ENCODE data around the gene NFIB. TPM values are rescaled to one million over a fixed set of nuclear protein-coding genes. Genes with fewer than 3 reads are reported as not detected.

NFIB gene
- total and polyA plus RNA-seq, 2 of the 4 experiments (the other 2 are of a cell fraction) = 1.4 to 2.0 TPM

DNA sequence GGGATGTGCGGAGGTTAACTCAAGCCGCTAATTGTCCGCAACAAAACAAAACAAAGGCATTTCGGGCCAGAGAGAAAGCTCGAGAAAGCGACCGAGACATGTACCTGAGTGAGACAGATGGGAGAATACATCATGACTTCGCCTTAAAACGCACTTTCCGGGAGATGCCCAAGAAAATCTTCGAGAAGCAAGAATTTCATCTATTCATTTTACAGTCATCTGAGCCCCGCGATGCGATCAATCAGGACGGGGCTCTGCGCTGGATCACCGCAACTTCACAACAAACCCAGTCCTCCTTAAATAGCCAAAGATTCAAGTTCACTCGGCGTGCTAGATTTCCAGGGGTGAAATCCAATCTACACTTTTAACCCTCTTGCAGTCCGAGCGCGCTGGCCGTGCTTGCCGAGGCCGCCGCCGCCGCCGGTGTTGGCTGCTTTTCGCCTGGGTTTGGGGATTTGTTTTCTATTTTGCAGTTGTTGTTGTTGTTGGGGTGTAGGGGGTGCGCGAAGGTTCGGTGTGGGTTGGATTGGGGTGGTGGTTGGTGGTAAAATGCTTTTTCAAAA is 482 bp downstream of the NFIB start:
- ChIA-PET CTCF (no interaction called here), POLR2A (ENCODE audit: unreplicated experiment) (no interaction called here)
- peak overlapping the region; percentile 30 for H3K4me3 ChIP-seq (ENCODE audit: insufficient read depth, low read depth, low read length)
- H3K4ac ChIP-seq (ENCODE audit: low read depth, low read length) = no peak overlapping the region
- H3K9me3 ChIP-seq (ENCODE audit: control insufficient read depth, insufficient read depth, low read length) = no peaks in the 10 kb centered on the region
- BruUV-seq (replicated peaks) = no TSS peak
- H4K5ac ChIP-seq (ENCODE audit: low read depth, low read length) = no peak overlapping the region
- peak overlapping the region; percentile 61 for H2AFZ ChIP-seq (replicated peaks; ENCODE audit: low read length, poor library complexity)
- DNase-seq = peak; percentile 31
- peak overlapping the region; percentile 50 for H3K9ac ChIP-seq (ENCODE audit: low read depth, low read length)
- H3K79me1 ChIP-seq (ENCODE audit: low read depth in 1 of 2, low read length in 2 of 2) = no peaks in the 10 kb centered on the region
- no peak overlapping the region for H2BK20ac ChIP-seq (ENCODE audit: low read depth, low read length)
- H4K20me1 ChIP-seq (ENCODE audit: insufficient read depth, low read length) = no peaks in the 10 kb centered on the region
- peak; percentile 6 for ATAC-seq (ENCODE audit: low read depth)
- H3K14ac ChIP-seq (replicated peaks; ENCODE audit: low read depth, low read length) = no peak overlapping the region
- dilution Hi-C loops (cut with HindIII; ENCODE audit: low sequenced_read_pairs, unreplicated experiment) = no loop called here
- peak overlapping the region; percentile 75 for H3K4me2 ChIP-seq (ENCODE audit: low read depth, low read length)
- TF ChIP-seq NFE2L2 (IDR thresholded peaks at IDR 0.05; ENCODE audit: low read depth, low read length) = no peak
- TF ChIP-seq BHLHE40 (IDR thresholded peaks at IDR 0.05; ENCODE audit: low read depth, low read length) = no peak
- TF ChIP-seq CHD1 (IDR thresholded peaks at IDR 0.05; ENCODE audit: low read depth, low read length) = no peak
- TF ChIP-seq MXI1 (IDR thresholded peaks at IDR 0.05; ENCODE audit: borderline replicate concordance, low read depth, low read length) = no peak
- TF ChIP-seq POLR2A (IDR thresholded peaks at IDR 0.05; ENCODE audit: low read depth, low read length) = no peak
- TF ChIP-seq MAFK (IDR thresholded peaks at IDR 0.05; ENCODE audit: low read depth, low read length) = no peak
- TF ChIP-seq RCOR1 (IDR thresholded peaks at IDR 0.05; ENCODE audit: insufficient replicate concordance, low read length) = no peak
- no peak for TF ChIP-seq SMC3 (IDR thresholded peaks at IDR 0.05; ENCODE audit: low read depth, low read length)
- no peaks in the 10 kb centered on the region for H3K9me1 ChIP-seq (ENCODE audit: insufficient read depth, low read length)
- no peak overlapping the region for H4K91ac ChIP-seq (ENCODE audit: insufficient read depth, low read depth, low read length)
- H2BK120ac ChIP-seq (ENCODE audit: low read depth, low read length) = no peak overlapping the region
- no peak overlapping the region for H2AK5ac ChIP-seq (ENCODE audit: low read depth, low read length)
- H4K8ac ChIP-seq (ENCODE audit: low read depth in 2 of 2, low read length in 2 of 2) = no peak overlapping the region
- H2AK9ac ChIP-seq (replicated peaks; ENCODE audit: low read depth, low read length, poor library complexity) = peak overlapping the region; percentile 30
- no peak overlapping the region for H3K18ac ChIP-seq (ENCODE audit: low read depth, low read length)
- in situ Hi-C loops (cut with MboI; ENCODE audit: low sequenced_read_pairs) = no loop called here
- intact Hi-C loops (cut with micrococcal nuclease) = loop anchor here (10.0 kb wide), 1 partner anchor 379 kb away; no protein-coding TSS in a partner anchor
- H3K56ac ChIP-seq (ENCODE audit: extremely low read depth, insufficient read depth, low read length) = no peak overlapping the region
- peaks cover 60% of the 10 kb centered on the region for H3K27me3 ChIP-seq (ENCODE audit: control insufficient read depth, insufficient read depth, low read length)
- H2BK15ac ChIP-seq (ENCODE audit: low read depth, low read length) = no peak overlapping the region
- H3K27ac ChIP-seq (ENCODE audit: insufficient read depth, low read length) = no peak overlapping the region
- WGBS, 2 experiments (ENCODE audit: extremely low coverage in 2 of 2, insufficient read length in 1 of 2) = 5% methylated on average over 4 of the region's 33 CpGs; no CpG with 5 or more reads in 1 of the 2 experiments
- H3K36me3 ChIP-seq (ENCODE audit: control insufficient read depth, insufficient read depth, low read length) = no peaks in the 10 kb centered on the region
- no peaks in the 10 kb centered on the region; the same call in 1 of the 2 replicates for H3K4me1 ChIP-seq (ENCODE audit: control insufficient read depth, insufficient read depth, low read length)
- H2BK5ac ChIP-seq (ENCODE audit: low read depth, low read length, poor library complexity, severe bottlenecking) = no peak overlapping the region
- H3K23ac ChIP-seq (ENCODE audit: low read depth, low read length) = peak overlapping the region; percentile 52; the same call in 1 of the 2 replicates
